ENCODE measurements around the gene ALK.

Gene ALK

DNA sequence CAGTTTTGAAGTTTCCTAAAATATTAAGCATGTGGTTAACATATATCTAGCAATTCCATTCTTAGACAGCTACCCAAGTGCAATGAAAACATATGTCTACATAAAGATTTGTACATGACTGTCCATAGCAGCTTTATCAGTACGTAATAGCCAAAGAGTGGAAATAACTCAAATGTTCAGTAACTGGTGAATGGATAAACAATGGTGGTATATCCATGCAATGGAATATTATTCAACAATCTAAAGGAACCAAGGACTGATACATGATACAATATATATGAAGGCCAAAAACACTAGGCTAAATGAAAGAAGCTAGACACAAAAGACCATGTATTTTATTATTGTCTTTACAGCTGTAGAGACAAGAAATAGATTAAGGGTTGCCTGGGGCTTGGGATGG is 361.4 kb downstream of the ALK start:
- TF ChIP-seq, protein P1, sequence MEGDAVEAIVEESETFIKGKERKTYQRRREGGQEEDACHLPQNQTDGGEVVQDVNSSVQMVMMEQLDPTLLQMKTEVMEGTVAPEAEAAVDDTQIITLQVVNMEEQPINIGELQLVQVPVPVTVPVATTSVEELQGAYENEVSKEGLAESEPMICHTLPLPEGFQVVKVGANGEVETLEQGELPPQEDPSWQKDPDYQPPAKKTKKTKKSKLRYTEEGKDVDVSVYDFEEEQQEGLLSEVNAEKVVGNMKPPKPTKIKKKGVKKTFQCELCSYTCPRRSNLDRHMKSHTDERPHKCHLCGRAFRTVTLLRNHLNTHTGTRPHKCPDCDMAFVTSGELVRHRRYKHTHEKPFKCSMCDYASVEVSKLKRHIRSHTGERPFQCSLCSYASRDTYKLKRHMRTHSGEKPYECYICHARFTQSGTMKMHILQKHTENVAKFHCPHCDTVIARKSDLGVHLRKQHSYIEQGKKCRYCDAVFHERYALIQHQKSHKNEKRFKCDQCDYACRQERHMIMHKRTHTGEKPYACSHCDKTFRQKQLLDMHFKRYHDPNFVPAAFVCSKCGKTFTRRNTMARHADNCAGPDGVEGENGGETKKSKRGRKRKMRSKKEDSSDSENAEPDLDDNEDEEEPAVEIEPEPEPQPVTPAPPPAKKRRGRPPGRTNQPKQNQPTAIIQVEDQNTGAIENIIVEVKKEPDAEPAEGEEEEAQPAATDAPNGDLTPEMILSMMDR (IDR thresholded peaks at IDR 0.05; ENCODE audit: insufficient read depth, missing control alignments), result no peak
- no peak for DNase-seq (ENCODE audit: insufficient read length, low spot score)
- no peak for FAIRE-seq

DNA sequence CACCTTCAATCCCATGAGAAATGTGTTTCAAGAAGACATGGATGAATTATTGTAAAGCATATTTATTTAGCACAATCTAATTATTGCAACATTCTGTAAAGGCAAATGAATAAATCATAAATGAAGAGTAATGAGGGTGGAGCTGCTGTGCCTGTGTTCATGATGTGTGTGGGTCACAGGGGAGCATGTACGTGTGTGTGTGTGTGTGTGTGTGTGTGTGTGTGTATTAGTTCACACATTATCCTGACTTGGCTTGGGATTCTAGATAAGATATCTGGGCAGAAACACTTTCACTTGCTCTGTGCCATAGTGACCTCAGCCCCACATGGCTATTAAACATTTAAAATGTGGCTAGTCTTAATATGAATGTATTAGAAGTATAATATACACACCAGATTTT is 361.8 kb downstream of the ALK start:
- no peak for FAIRE-seq
- TF ChIP-seq, protein P1 (IDR thresholded peaks at IDR 0.05; ENCODE audit: insufficient read depth, missing control alignments), result no peak
- DNase-seq (ENCODE audit: insufficient read length, low spot score), result no peak

DNA sequence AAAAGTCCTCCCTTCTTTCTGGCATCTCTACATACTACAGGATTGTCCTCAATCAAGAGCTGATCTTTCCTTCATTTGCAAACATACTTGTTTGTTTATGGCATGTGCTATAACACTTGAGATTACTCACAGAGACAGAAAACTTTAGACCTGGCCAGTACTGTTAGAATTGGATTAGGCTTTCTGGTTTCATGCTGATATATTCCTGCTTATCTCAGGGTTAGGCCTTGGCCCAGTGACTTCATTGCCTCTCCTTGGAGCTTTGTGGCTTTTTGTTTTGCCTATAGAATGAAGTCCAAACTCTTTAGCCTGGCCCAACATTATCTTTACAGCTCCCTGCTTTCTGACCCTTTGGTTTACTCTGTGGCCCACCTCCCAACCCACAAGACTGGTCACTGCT is 363.3 kb downstream of the ALK start:
- no peak for DNase-seq (ENCODE audit: insufficient read length, low spot score)
- no peak for FAIRE-seq
- TF ChIP-seq, protein P1 (IDR thresholded peaks at IDR 0.05; ENCODE audit: insufficient read depth, missing control alignments), result no peak

DNA sequence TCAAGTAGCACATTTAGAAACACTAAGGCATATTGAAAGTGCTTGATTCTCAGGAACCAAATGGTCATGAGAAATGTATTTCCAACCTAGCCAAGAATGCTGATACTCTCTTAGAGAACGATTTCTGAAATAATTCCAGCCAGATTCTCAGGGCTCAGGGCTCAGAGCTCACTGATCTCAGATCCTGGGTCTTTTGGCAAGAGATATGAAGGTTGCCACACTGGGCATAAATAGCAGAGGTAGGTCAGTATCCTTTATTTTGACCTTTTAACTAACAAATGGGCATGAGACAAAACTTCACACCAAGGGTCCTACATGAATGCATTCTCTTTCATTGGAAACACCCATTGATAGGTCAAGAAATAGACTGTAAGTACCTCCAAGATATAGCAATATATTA is 364.1 kb downstream of the ALK start:
- DNase-seq (ENCODE audit: insufficient read length, low spot score) (no peak), FAIRE-seq (no peak)
- TF ChIP-seq, protein P1 (IDR thresholded peaks at IDR 0.05; ENCODE audit: insufficient read depth, missing control alignments), result no peak

DNA sequence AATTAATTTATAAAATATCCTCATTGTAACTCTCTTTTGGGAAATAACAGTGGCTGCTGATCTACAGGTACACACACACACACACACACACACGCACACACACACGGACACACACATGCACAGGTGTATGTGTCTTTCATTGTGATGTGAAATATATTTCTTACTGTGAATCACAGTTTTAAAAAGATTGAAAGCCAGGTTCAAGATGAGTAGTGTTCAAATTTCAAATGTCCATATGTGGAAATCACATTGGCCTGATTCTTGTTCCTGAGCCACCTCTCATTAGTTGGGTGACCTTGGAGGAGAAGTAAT is 372.4 kb downstream of the ALK start:
- DNase-seq (ENCODE audit: insufficient read length, low spot score) (no peak), FAIRE-seq (no peak)
- TF ChIP-seq, protein P1 (IDR thresholded peaks at IDR 0.05; ENCODE audit: insufficient read depth, missing control alignments), result no peak

DNA sequence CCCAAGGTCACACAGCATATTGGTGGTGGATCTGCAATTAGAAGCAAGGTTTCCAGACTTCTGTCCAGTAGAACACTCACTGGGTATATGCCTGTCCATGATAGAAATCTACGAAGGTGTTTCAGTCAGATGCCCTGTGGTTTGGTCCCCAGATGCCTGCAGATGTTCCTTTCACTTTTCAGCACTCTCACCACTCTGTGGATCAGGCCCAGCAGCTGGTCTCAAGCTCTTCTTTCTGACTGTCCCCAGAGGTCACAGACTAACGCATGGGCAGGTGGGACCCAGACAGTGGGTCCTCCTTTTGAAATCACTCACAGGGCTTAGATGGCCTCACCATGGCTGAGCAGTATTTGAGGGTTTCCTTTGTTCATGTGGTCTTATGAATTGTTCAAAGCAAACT is 376.5 kb downstream of the ALK start:
- DNase-seq (ENCODE audit: insufficient read length, low spot score), result no peak
- FAIRE-seq, result no peak
- TF ChIP-seq, protein P1 (IDR thresholded peaks at IDR 0.05; ENCODE audit: insufficient read depth, missing control alignments), result no peak

DNA sequence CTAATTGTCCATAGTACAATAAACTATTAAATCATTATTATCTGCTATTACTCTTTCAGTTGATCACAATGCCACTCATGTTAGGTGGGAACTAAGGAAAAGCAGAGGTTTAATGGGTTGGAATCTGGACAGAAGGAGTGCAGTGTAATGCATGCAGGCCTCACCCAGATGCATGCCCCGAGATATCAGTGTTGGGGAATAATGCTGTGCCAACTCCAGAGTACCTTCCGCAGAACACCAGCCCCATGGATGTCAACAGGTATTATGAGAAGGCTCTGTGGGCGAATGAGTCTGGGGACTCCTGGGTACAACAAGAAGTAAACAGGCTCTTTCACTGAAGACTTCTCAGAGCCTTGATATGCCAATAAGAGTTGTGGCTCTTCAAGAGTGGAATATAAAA is 377.4 kb downstream of the ALK start:
- DNase-seq (ENCODE audit: insufficient read length, low spot score) (no peak), FAIRE-seq (no peak)
- TF ChIP-seq, protein P1 (IDR thresholded peaks at IDR 0.05; ENCODE audit: insufficient read depth, missing control alignments), result no peak

Measured in D721Med (cell line).